Measurements from ENCODE around the gene CRYBG2. TPM values are rescaled to one million over a fixed set of nuclear protein-coding genes. Genes with fewer than 3 reads are reported as not detected.

The CRYBG2 gene
- total and polyA plus RNA-seq, 10 donors, result 0.87 to 3.4 (median 1.2) TPM; not detected in 5

- DNase-seq, result no peak
- H3K36me3 ChIP-seq, result no peaks in the 10 kb centered on the region
- no peaks in the 10 kb centered on the region for H3K9me3 ChIP-seq
- intact Hi-C loops (cut with DNase I; ENCODE audit: low total_unique reads), result no loop called here
- no peak for TF ChIP-seq POLR2A (IDR thresholded peaks at IDR 0.05)
- TF ChIP-seq CTCF (IDR thresholded peaks at IDR 0.05 in 8 of 11, conservative IDR thresholded peaks at IDR 0.05 in 3 of 11), result no peak
- TF ChIP-seq POLR2AphosphoS5 (IDR thresholded peaks at IDR 0.05), result no peak
- no peak overlapping the region for H3K4me3 ChIP-seq
- H3K27ac ChIP-seq, result no peak overlapping the region
- H3K27me3 ChIP-seq (replicated peaks in 1 of 7), result peaks cover 0 to 28% (median 2%) of the 10 kb centered on the region in 7 donors
- H3K4me1 ChIP-seq, result no peaks in the 10 kb centered on the region
- WGBS, 5 donors, result 82 to 90% (median 89%) methylated on average over 4 of the region's 4 CpGs
Measured at GRCh38 chr1:26353210-26353859, 595 bp downstream of the CRYBG2 start.

GRCh38 chr1:26352338-26352679 is 1.6 kb downstream of the CRYBG2 start:
- WGBS, 5 donors, result 88 to 93% (median 89%) methylated on average over 5 of the region's 5 CpGs
- Histone ChIP-seq H3K4me3 (no peak overlapping the region), H3K27me3 (replicated peaks in 1 of 7) (peaks cover 0 to 18% (median 0%) of the 10 kb centered on the region in 7 donors), H3K36me3 (no peaks in the 10 kb centered on the region), H3K9me3 (no peaks in the 10 kb centered on the region), H3K27ac (no peak overlapping the region), H3K4me1 (no peaks in the 10 kb centered on the region)
- DNase-seq, result no peak
- TF ChIP-seq POLR2A (IDR thresholded peaks at IDR 0.05), result no peak
- no peak for TF ChIP-seq POLR2AphosphoS5 (IDR thresholded peaks at IDR 0.05)
- TF ChIP-seq CTCF (IDR thresholded peaks at IDR 0.05 in 8 of 11, conservative IDR thresholded peaks at IDR 0.05 in 3 of 11), result no peak
- intact Hi-C loops (cut with DNase I; ENCODE audit: low total_unique reads), result no loop called here

- 87 to 92% (median 87%) methylated on average over 10 to 12 of the region's 12 CpGs for WGBS, 5 donors
- Histone ChIP-seq H3K4me3 (no peak overlapping the region), H3K27ac (no peak overlapping the region), H3K9me3 (no peaks in the 10 kb centered on the region), H3K36me3 (no peaks in the 10 kb centered on the region), H3K4me1 (no peaks in the 10 kb centered on the region), H3K27me3 (replicated peaks in 1 of 7) (peaks cover 0 to 13% (median 0%) of the 10 kb centered on the region in 7 donors)
- intact Hi-C loops (cut with DNase I; ENCODE audit: low total_unique reads), result no loop called here
- DNase-seq, result no peak
- TF ChIP-seq POLR2A (IDR thresholded peaks at IDR 0.05) (no peak), CTCF (IDR thresholded peaks at IDR 0.05 in 8 of 11, conservative IDR thresholded peaks at IDR 0.05 in 3 of 11) (no peak), POLR2AphosphoS5 (IDR thresholded peaks at IDR 0.05) (no peak)
Measured at GRCh38 chr1:26351590-26352337, 2.2 kb downstream of the CRYBG2 start.

Measured in spleen (tissue), 11 donors.